Muscle of leg (tissue), 16 donors: ENCODE measurements around the gene NOP10. TPM values are rescaled to one million over a fixed set of nuclear protein-coding genes. Genes with fewer than 3 reads are reported as not detected.
"Not testable (repeated sequence)": the region's sequence is repeated elsewhere in the genome, so short reads cannot be mapped to it uniquely, and the experiment has no call there.

Experiments
- DNase-seq: peaks from one replicate; pipeline ENCODE4 v3.0.0; 2013
- H3K27ac ChIP-seq: one replicate; pipeline ENCODE4 v1.5.1; 2013; ENCODE audit warnings: mild to moderate bottlenecking, low read length, control low read depth
- H3K27me3 ChIP-seq: one replicate; pipeline ENCODE4 v1.6.1; 2013; ENCODE audit warnings: low read length; ENCODE audit not compliant: control insufficient read depth, insufficient read depth
- H3K36me3 ChIP-seq: one replicate; pipeline ENCODE4 v1.6.1; 2013; ENCODE audit warnings: low read length; ENCODE audit not compliant: control insufficient read depth, insufficient read depth
- H3K4me1 ChIP-seq: one replicate; pipeline ENCODE4 v1.6.1; 2013; ENCODE audit warnings: low read length; ENCODE audit not compliant: control insufficient read depth, insufficient read depth
- H3K4me3 ChIP-seq: one replicate; pipeline ENCODE4 v1.5.1; 2013; ENCODE audit warnings: low read length, control low read depth
- H3K9me3 ChIP-seq: replicated peaks from 2 replicates; pipeline ENCODE4 v1.6.1; 2013; ENCODE audit warnings: low read depth, low read length; ENCODE audit not compliant: control insufficient read depth
- WGBS: methylation state at CpG from one replicate; pipeline ENCODE4 v1.1.5; 2013; ENCODE audit warnings: missing lambda C conversion rate; ENCODE audit not compliant: insufficient coverage; 5-methylcytosine and 5-hydroxymethylcytosine counted together
- long read RNA-seq, 11 donors: transcript quantifications; one replicate each; lab custom pipeline, GENCODE V29; 2026
- polyA plus RNA-seq, 8 donors: library from polyadenylated mRNA; unstranded; fragments of 120-200 nt; gene quantifications; one replicate each; pipeline versions ENCODE4 v1.2.1 to v1.2.3, GENCODE V29; 2013; ENCODE audit warnings: inconsistent platforms in 1 of 8, low replicate concordance in 1 of 8; ENCODE audit not compliant: insufficient read length in 8 of 8, insufficient read depth in 1 of 8
- total RNA-seq: library from RNA; stranded (reverse); fragments of 120-200 nt; gene quantifications from one replicate; pipeline ENCODE4 v1.2.4, GENCODE V29; 2013

NOP10 gene
- total RNA-seq (149 TPM), polyA plus RNA-seq (100 to 1,000 TPM in 5 of 8 donors, 10 to 100 TPM in 3; 82.8 to 117 (median 101) TPM)
- long read RNA-seq, donor 1, transcript NOP10-201 (2 exons, 554 nt) = major isoform, 44 of 44 reads
- long read RNA-seq, donor 1, partial matches to known transcripts = 0 of 44 reads
- long read RNA-seq, donor 1, other reads (novel, unspliced or antisense) = 0 of 44 reads
- long read RNA-seq, donor 2, transcript NOP10-201 (2 exons, 554 nt) = major isoform, 14 of 14 reads
- long read RNA-seq, donor 2, partial matches to known transcripts = 0 of 14 reads
- long read RNA-seq, donor 2, other reads (novel, unspliced or antisense) = 0 of 14 reads
- long read RNA-seq, donor 3, transcript NOP10-201 (2 exons, 554 nt) = major isoform, 80 of 89 reads
- long read RNA-seq, donor 3, partial matches to known transcripts = 9 of 89 reads
- long read RNA-seq, donor 3, other reads (novel, unspliced or antisense) = 0 of 89 reads
- long read RNA-seq, donor 4, transcript NOP10-201 (2 exons, 554 nt) = major isoform, 79 of 79 reads
- long read RNA-seq, donor 4, partial matches to known transcripts = 0 of 79 reads
- long read RNA-seq, donor 4, other reads (novel, unspliced or antisense) = 0 of 79 reads
- long read RNA-seq, donor 5, transcript NOP10-201 (2 exons, 554 nt) = major isoform, 197 of 197 reads
- long read RNA-seq, donor 5, partial matches to known transcripts = 0 of 197 reads
- long read RNA-seq, donor 5, other reads (novel, unspliced or antisense) = 0 of 197 reads
- long read RNA-seq, donor 6, transcript NOP10-201 (2 exons, 554 nt) = major isoform, 184 of 184 reads
- long read RNA-seq, donor 6, partial matches to known transcripts = 0 of 184 reads
- long read RNA-seq, donor 6, other reads (novel, unspliced or antisense) = 0 of 184 reads
- long read RNA-seq, donor 7, transcript NOP10-201 (2 exons, 554 nt) = major isoform, 130 of 131 reads
- long read RNA-seq, donor 7, partial matches to known transcripts = 0 of 131 reads
- long read RNA-seq, donor 7, other reads (novel, unspliced or antisense) = 0 of 131 reads
- long read RNA-seq, donor 8, transcript NOP10-201 (2 exons, 554 nt) = major isoform, 115 of 115 reads
- long read RNA-seq, donor 8, partial matches to known transcripts = 0 of 115 reads
- long read RNA-seq, donor 8, other reads (novel, unspliced or antisense) = 0 of 115 reads
- long read RNA-seq, donor 9, transcript NOP10-201 (2 exons, 554 nt) = major isoform, 94 of 94 reads
- long read RNA-seq, donor 9, partial matches to known transcripts = 0 of 94 reads
- long read RNA-seq, donor 9, other reads (novel, unspliced or antisense) = 0 of 94 reads
- long read RNA-seq, donor 10, transcript NOP10-201 (2 exons, 554 nt) = major isoform, 172 of 172 reads
- long read RNA-seq, donor 10, partial matches to known transcripts = 0 of 172 reads
- long read RNA-seq, donor 10, other reads (novel, unspliced or antisense) = 0 of 172 reads
- long read RNA-seq, donor 11, transcript NOP10-201 (2 exons, 554 nt) = major isoform, 99 of 111 reads
- long read RNA-seq, donor 11, partial matches to known transcripts = 12 of 111 reads
- long read RNA-seq, donor 11, other reads (novel, unspliced or antisense) = 0 of 111 reads

- Histone ChIP-seq H3K4me3 (peak within 1 kb of the TSS; percentile 70), H3K36me3 (peaks cover 15% of the 10 kb centered on the region), H3K4me1 (peaks cover 10% of the 10 kb centered on the region), H3K27me3 (no peaks in the 10 kb centered on the region), H3K27ac (peak within 1 kb of the TSS; percentile 96), H3K9me3 (no peaks in the 10 kb centered on the region)
- peak; percentile 97 for DNase-seq
- WGBS = under 1% methylated on average over 32 of the region's 38 CpGs
Observed at GRCh38 chr15:34342737-34343575, at the start of gene NOP10, which contains the start of gene NUTM1. Gene NOP10, minus strand, starts transcription at chr15:34343136. Its CDS starts 63 bp downstream, at chr15:34343073. Gene NUTM1, plus strand, starts transcription at chr15:34343315. Its CDS starts 382 bp downstream, at chr15:34343697.

GRCh38 chr15:34389594-34390086 lies 46.7 kb upstream of the NOP10 start:
- not testable (repeated sequence) for H3K27ac ChIP-seq, H3K9me3 ChIP-seq, H3K4me3 ChIP-seq, DNase-seq, H3K4me1 ChIP-seq, H3K36me3 ChIP-seq, H3K27me3 ChIP-seq
- WGBS = no CpG with 5 or more reads among the region's 16 CpGs

GRCh38 chr15:34381829-34382521 lies 39.0 kb upstream of the NOP10 start:
- H3K4me3 ChIP-seq, H3K9me3 ChIP-seq, DNase-seq, H3K4me1 ChIP-seq, H3K27me3 ChIP-seq, H3K36me3 ChIP-seq, H3K27ac ChIP-seq: not testable (repeated sequence)
- WGBS = no CpG with 5 or more reads among the region's 19 CpGs

DNA sequence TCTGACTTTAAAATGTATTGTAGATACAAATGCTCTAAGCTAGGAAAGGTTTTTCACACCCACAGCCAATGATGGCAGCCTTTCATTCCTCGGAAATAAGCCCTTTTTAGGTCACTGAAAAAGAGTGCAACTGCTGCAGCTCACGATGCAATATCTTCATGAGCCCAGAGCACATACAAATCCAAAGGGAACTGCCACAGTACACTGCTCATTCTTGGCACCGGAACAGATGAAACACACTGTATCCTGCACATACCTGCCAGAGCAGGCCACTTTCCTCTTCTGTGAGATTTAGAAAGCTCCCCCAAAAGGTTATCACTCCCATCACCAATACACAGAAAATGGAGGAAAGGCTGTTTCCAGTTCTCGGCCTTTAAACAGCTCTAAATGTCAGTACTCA lies 37.6 kb upstream of the NOP10 start:
- whole genome bisulfite sequencing = 93% methylated on average over 3 of the region's 4 CpGs

DNA sequence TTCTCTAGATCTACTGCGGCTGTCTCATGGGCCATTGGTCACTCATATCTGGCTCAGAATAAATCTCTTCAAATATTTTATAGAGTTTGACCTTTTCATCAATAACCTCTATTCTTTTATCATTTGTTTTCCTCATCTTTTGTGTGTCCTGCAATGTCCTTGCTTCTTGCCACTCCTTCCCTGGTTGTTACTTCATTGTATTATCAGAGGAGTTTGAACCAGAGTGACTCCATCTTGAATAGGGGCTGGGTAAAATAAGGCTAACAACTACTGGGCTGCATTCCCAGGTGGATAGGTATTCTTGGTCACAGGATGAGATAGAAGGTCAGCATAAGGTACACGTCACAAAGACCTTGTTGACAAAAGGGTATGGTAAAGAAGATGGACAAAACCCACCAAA lies 33.9 kb upstream of the NOP10 start:
- Histone ChIP-seq H3K27me3 (no peaks in the 10 kb centered on the region), H3K4me1 (no peaks in the 10 kb centered on the region), H3K36me3 (no peaks in the 10 kb centered on the region), H3K4me3 (no peak overlapping the region), H3K9me3 (no peaks in the 10 kb centered on the region), H3K27ac (no peak overlapping the region)
- WGBS = no CpG with 5 or more reads among the region's 2 CpGs
- no peak for DNase-seq

More for the DNA sequence above, 37.6 kb upstream of the NOP10 start:
- not testable (repeated sequence) for H3K9me3 ChIP-seq, DNase-seq, H3K4me1 ChIP-seq, H3K4me3 ChIP-seq, H3K36me3 ChIP-seq, H3K27ac ChIP-seq, H3K27me3 ChIP-seq

GRCh38 chr15:34375541-34375940 lies 32.6 kb upstream of the NOP10 start:
- no CpG with 5 or more reads among the region's 2 CpGs for WGBS
- H3K4me1 ChIP-seq, DNase-seq, H3K27me3 ChIP-seq, H3K9me3 ChIP-seq, H3K36me3 ChIP-seq, H3K27ac ChIP-seq, H3K4me3 ChIP-seq: not testable (repeated sequence)

- no peaks in the 10 kb centered on the region for H3K36me3 ChIP-seq
- H3K27ac ChIP-seq = no peak overlapping the region
- H3K9me3 ChIP-seq = no peaks in the 10 kb centered on the region
- no peaks in the 10 kb centered on the region for H3K27me3 ChIP-seq
- no peaks in the 10 kb centered on the region for H3K4me1 ChIP-seq
- no peak overlapping the region for H3K4me3 ChIP-seq
- DNase-seq = no peak
- WGBS = no CpG with 5 or more reads among the region's 2 CpGs
Observed at GRCh38 chr15:34374816-34375215, 31.9 kb upstream of the NOP10 start.

- 94% methylated on average over 7 of the region's 8 CpGs for WGBS
- H3K4me1 ChIP-seq = no peaks in the 10 kb centered on the region
- no peaks in the 10 kb centered on the region for H3K9me3 ChIP-seq
- no peaks in the 10 kb centered on the region for H3K27me3 ChIP-seq
- H3K4me3 ChIP-seq = no peak overlapping the region
- no peak for DNase-seq
- H3K27ac ChIP-seq = no peak overlapping the region
- no peaks in the 10 kb centered on the region for H3K36me3 ChIP-seq
Observed at GRCh38 chr15:34373951-34374350, 31.0 kb upstream of the NOP10 start.
